ENCODE data around the gene E2F1. TPM values are rescaled to one million over a fixed set of nuclear protein-coding genes. Genes with fewer than 3 reads are reported as not detected.
"Not testable (repeated sequence)": the region's sequence is repeated elsewhere in the genome, so short reads cannot be mapped to it uniquely, and the experiment has no call there.

Gene E2F1
- total RNA-seq, 3 donors from 2014 or later: 3.6 to 8.2 (median 4.1) TPM

GRCh38 chr20:33640287-33640686 is 45.9 kb downstream of the E2F1 start:
- Histone ChIP-seq H3K9me3 (no peaks in the 10 kb centered on the region), H3K4me1 (ENCODE audit: low read depth) (no peaks in the 10 kb centered on the region), H3K4me3 (no peak overlapping the region), H3K36me3 (ENCODE audit: low read depth) (peaks cover 5% of the 10 kb centered on the region)
- intact Hi-C loops (cut with DNase I, micrococcal nuclease): no loop called here
- TF ChIP-seq, protein P1, sequence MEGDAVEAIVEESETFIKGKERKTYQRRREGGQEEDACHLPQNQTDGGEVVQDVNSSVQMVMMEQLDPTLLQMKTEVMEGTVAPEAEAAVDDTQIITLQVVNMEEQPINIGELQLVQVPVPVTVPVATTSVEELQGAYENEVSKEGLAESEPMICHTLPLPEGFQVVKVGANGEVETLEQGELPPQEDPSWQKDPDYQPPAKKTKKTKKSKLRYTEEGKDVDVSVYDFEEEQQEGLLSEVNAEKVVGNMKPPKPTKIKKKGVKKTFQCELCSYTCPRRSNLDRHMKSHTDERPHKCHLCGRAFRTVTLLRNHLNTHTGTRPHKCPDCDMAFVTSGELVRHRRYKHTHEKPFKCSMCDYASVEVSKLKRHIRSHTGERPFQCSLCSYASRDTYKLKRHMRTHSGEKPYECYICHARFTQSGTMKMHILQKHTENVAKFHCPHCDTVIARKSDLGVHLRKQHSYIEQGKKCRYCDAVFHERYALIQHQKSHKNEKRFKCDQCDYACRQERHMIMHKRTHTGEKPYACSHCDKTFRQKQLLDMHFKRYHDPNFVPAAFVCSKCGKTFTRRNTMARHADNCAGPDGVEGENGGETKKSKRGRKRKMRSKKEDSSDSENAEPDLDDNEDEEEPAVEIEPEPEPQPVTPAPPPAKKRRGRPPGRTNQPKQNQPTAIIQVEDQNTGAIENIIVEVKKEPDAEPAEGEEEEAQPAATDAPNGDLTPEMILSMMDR (IDR thresholded peaks at IDR 0.05): no peak
- no peak for DNase-seq
- ATAC-seq: no peak

DNA sequence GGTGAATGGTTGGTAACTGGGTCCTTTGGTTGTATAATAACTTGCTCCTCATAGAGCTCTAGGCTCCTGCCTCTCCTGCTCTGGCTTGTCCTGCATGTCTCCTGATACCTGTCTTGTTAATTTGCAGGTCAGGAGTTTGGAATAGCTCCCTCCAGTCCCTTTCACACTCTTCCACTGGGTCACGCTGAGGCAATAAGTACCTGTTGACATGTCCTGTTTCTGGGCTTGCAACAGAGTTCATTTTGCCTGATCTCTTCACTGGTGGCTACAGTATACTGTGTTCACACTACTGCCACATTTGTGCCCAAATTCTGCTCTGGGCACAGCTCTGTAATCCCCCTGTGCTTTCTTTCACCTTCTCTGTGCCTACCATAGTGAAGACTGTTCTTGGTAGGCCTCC is 49.4 kb downstream of the E2F1 start:
- intact Hi-C loops (cut with DNase I, micrococcal nuclease): no loop called here
- TF ChIP-seq, protein P1 (IDR thresholded peaks at IDR 0.05): no peak
- ATAC-seq: no peak
- H3K9me3 ChIP-seq: no peaks in the 10 kb centered on the region
- no peaks in the 10 kb centered on the region for H3K36me3 ChIP-seq (ENCODE audit: low read depth)
- no peaks in the 10 kb centered on the region for H3K4me1 ChIP-seq (ENCODE audit: low read depth)
- no peak for DNase-seq
- H3K4me3 ChIP-seq: no peak overlapping the region

DNA sequence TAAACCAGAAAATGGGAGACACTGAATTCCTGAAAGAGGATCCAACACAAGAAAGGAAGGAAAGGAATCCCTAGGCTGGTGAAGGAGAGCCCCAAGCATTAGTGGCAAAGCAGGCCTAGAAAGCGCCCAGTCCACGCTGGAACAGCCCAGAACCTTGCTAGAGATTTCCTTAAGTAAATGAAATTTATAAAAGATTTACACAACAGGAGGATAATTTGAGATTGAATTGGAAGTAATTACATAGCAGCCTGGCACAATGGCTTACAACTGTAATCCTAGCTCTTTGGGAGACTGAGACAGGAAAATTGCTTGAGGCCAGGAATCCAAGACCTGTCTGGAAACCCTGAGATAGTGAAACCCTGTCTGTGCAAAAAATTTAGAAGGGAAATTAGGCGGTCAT is 50.8 kb downstream of the E2F1 start:
- ATAC-seq: no peak
- Histone ChIP-seq H3K36me3 (ENCODE audit: low read depth) (no peaks in the 10 kb centered on the region), H3K9me3 (no peaks in the 10 kb centered on the region), H3K4me1 (ENCODE audit: low read depth) (no peaks in the 10 kb centered on the region), H3K4me3 (no peak overlapping the region)
- intact Hi-C loops (cut with DNase I, micrococcal nuclease): no loop called here
- DNase-seq: no peak
- TF ChIP-seq, protein P1 (IDR thresholded peaks at IDR 0.05): no peak

GRCh38 chr20:33631910-33632309 is 54.3 kb downstream of the E2F1 start:
- DNase-seq; intact Hi-C loops (cut with DNase I, micrococcal nuclease); ATAC-seq; H3K36me3 ChIP-seq (ENCODE audit: low read depth); H3K4me1 ChIP-seq (ENCODE audit: low read depth); H3K9me3 ChIP-seq; H3K4me3 ChIP-seq: not testable (repeated sequence)

- intact Hi-C loops (cut with DNase I, micrococcal nuclease): no loop called here
- Histone ChIP-seq H3K4me1 (ENCODE audit: low read depth) (no peaks in the 10 kb centered on the region), H3K9me3 (no peaks in the 10 kb centered on the region), H3K36me3 (ENCODE audit: low read depth) (no peaks in the 10 kb centered on the region), H3K4me3 (no peak overlapping the region)
- TF ChIP-seq, protein P1 (IDR thresholded peaks at IDR 0.05): no peak
- no peak for ATAC-seq
- DNase-seq: no peak
Observed at GRCh38 chr20:33630507-33630906, 55.7 kb downstream of the E2F1 start.

DNA sequence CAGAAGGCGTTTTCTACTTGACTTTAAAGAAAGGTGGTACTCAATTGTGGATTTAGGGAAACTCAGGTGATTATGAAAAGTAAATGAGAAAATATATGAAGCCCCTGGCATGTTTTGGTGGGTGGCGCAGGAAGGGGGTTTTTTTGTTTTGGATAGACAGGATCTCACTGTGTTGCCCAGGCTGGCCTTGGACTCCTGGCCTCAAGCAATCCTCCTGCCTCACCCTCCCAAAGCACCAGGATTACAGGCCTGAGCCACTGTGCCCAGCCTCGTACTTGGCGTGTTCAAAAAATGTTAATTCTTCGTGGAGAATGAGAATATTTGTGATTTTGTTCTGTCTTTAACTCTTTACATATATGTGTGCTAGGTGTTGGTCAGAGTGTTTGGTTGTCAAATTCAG is 56.2 kb downstream of the E2F1 start:
- H3K36me3 ChIP-seq (ENCODE audit: low read depth): no peaks in the 10 kb centered on the region
- intact Hi-C loops (cut with DNase I, micrococcal nuclease): no loop called here
- TF ChIP-seq, protein P1 (IDR thresholded peaks at IDR 0.05): no peak
- no peak overlapping the region for H3K4me3 ChIP-seq
- no peaks in the 10 kb centered on the region for H3K9me3 ChIP-seq
- no peak for DNase-seq
- ATAC-seq: no peak
- H3K4me1 ChIP-seq (ENCODE audit: low read depth): no peaks in the 10 kb centered on the region
